ENCODE measurements around the gene ZBTB3. TPM values are rescaled to one million over a fixed set of nuclear protein-coding genes. Genes with fewer than 3 reads are reported as not detected.
A peak's percentile ranks its signal among the peaks of the same experiment; 100 is the strongest.
"Not testable (repeated sequence)": the region's sequence is repeated elsewhere in the genome, so short reads cannot be mapped to it uniquely, and the experiment has no call there.

The ZBTB3 gene
- total RNA-seq, 1 donor from 2014 or later = 16.1 TPM

DNA sequence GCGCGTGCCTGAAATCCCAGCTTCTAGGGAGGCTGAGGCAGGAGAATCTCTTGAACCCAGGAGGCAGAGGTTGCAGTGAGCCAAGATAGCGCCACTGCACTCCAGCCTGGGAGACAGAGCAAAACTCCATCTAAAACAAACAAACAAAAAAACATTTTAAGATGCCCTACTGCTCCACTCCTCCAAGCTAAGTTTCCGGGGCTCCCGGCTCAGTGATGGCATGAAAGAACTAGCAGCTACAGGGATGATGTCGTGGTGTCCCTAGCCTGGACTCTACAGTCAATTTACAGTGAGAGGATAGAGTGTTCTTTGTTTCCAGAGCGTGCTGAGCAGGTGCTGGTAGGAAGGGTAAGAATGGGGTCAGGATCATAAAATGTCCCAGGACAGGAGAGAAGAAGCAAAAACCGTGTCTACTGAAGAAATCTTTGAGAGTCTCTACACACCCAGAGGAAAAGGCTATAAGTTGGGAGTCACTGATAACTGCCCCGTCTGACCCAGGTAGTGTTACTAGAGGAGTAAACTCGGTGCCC lies 1.2 kb upstream of the ZBTB3 start:
- TF ChIP-seq, protein P1, sequence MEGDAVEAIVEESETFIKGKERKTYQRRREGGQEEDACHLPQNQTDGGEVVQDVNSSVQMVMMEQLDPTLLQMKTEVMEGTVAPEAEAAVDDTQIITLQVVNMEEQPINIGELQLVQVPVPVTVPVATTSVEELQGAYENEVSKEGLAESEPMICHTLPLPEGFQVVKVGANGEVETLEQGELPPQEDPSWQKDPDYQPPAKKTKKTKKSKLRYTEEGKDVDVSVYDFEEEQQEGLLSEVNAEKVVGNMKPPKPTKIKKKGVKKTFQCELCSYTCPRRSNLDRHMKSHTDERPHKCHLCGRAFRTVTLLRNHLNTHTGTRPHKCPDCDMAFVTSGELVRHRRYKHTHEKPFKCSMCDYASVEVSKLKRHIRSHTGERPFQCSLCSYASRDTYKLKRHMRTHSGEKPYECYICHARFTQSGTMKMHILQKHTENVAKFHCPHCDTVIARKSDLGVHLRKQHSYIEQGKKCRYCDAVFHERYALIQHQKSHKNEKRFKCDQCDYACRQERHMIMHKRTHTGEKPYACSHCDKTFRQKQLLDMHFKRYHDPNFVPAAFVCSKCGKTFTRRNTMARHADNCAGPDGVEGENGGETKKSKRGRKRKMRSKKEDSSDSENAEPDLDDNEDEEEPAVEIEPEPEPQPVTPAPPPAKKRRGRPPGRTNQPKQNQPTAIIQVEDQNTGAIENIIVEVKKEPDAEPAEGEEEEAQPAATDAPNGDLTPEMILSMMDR (conservative IDR thresholded peaks at IDR 0.05) = no peak
- Mint-ChIP-seq H3K27ac (ENCODE audit: unreplicated experiment) (peak overlapping the region; percentile 9), H3K9me3 (no peaks in the 10 kb centered on the region), H3K36me3 (ENCODE audit: low read depth) (no peaks in the 10 kb centered on the region), H3K4me3 (peak overlapping the region; percentile 74), H3K4me1 (peaks cover 28% of the 10 kb centered on the region), H3K27me3 (ENCODE audit: low read depth) (no peaks in the 10 kb centered on the region)
- DNase-seq (ENCODE audit: low read depth, low spot score) = no peak

DNA sequence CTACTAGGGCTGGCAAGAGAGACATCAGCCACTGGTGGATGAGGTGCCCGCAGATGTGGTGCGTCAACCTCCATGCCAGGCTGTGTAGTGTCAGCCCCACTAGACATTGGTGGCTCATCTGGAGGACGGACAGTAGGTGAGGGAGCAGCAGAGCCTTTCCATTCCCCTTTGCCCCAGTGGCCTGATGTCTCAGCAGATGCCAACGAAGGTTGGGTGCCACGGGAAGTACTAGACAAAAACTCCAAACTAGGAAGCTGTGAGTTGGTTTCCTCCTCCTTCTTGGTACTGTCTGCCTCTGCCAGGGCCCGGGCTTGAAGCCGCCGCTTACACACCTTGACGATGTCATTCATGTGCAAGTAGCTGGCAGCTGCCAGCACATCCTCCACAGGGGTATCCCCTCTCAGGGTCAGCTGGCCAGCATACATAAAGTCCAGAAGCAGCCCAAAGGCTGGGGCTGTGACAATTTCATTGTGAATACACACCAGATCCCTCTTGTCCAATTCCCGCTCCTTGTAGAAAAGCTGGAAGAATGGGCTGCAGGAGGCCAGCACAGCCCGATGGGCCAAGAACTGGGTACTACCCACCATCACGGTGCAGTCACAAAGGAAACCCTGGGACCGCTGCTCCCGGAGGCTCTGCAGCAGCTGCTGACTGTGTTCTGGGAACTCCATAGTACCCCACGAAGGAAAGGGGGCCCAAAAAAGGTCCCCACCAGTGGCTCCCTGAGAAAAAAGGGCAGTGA lies 795 bp downstream of the ZBTB3 start:
- H3K4me1 Mint-ChIP-seq = peaks cover 36% of the 10 kb centered on the region
- H3K9me3 Mint-ChIP-seq = no peaks in the 10 kb centered on the region
- no peak overlapping the region for H3K27ac Mint-ChIP-seq (ENCODE audit: unreplicated experiment)
- DNase-seq (ENCODE audit: low read depth, low spot score) = no peak
- H3K27me3 Mint-ChIP-seq (ENCODE audit: low read depth) = no peaks in the 10 kb centered on the region
- H3K4me3 Mint-ChIP-seq = peak overlapping the region; percentile 100
- H3K36me3 Mint-ChIP-seq (ENCODE audit: low read depth) = peaks cover 2% of the 10 kb centered on the region
- TF ChIP-seq, protein P1 (conservative IDR thresholded peaks at IDR 0.05) = no peak

DNA sequence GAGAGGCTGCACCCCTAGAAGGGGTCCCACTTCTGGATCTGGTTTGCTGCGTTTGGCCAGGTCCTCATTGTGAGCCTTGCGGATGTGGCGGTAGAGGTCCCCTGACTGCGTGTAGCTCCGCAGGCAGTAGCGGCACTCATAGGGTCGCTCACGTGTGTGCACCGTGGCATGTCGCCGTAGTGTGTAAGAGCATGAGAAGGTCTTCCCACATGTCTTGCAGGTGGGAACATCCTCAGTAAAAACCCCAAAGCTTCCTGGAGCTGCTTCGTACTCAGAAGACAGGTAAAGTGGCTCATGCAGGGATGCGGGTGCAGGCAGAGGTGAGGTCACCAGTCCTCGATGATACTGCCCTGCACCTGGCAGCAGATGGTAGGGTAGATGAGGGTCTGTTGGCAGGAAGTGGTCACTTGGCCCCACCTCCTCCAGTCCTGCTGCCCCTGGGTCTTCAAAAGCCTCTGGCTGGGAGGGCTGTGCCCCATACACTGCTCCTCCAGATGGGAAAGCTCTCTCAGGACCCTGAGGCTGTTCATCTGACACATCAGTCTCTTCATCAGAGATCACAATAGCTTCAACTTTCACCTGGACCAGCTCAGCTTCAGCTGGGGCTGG lies 1.7 kb downstream of the ZBTB3 start:
- H3K4me3 Mint-ChIP-seq = peak overlapping the region; percentile 44
- peaks cover 37% of the 10 kb centered on the region for H3K4me1 Mint-ChIP-seq
- H3K36me3 Mint-ChIP-seq (ENCODE audit: low read depth) = peaks cover 2% of the 10 kb centered on the region
- no peaks in the 10 kb centered on the region for H3K27me3 Mint-ChIP-seq (ENCODE audit: low read depth)
- DNase-seq (ENCODE audit: low read depth, low spot score) = no peak
- no peak overlapping the region for H3K27ac Mint-ChIP-seq (ENCODE audit: unreplicated experiment)
- TF ChIP-seq, protein P1 (conservative IDR thresholded peaks at IDR 0.05) = no peak
- no peaks in the 10 kb centered on the region for H3K9me3 Mint-ChIP-seq

DNA sequence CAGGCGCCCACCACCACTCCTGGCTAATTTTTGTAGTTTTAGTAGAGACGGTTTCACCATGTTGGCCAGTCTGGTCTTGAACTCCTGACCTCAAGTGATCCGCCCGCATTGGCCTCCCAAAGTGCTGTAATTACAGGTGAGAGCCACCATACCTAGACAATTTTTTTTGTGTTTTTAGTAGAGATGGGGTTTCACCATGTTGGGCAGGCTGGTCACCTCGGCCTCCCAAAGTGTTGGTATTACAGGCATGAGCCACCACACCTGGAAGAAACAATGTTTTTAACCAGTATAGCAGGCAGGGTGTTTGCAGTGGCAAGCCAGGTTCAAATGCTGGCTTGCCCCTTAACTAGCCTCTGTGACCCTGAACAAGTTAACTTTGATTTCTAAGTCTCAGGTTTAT lies 4.0 kb downstream of the ZBTB3 start:
- H3K27me3 Mint-ChIP-seq (ENCODE audit: low read depth); H3K9me3 Mint-ChIP-seq; H3K36me3 Mint-ChIP-seq (ENCODE audit: low read depth); DNase-seq (ENCODE audit: low read depth, low spot score); H3K4me3 Mint-ChIP-seq: not testable (repeated sequence)
- peak overlapping the region; percentile 43 for H3K27ac Mint-ChIP-seq (ENCODE audit: unreplicated experiment)
- H3K4me1 Mint-ChIP-seq = peaks cover 28% of the 10 kb centered on the region

DNA sequence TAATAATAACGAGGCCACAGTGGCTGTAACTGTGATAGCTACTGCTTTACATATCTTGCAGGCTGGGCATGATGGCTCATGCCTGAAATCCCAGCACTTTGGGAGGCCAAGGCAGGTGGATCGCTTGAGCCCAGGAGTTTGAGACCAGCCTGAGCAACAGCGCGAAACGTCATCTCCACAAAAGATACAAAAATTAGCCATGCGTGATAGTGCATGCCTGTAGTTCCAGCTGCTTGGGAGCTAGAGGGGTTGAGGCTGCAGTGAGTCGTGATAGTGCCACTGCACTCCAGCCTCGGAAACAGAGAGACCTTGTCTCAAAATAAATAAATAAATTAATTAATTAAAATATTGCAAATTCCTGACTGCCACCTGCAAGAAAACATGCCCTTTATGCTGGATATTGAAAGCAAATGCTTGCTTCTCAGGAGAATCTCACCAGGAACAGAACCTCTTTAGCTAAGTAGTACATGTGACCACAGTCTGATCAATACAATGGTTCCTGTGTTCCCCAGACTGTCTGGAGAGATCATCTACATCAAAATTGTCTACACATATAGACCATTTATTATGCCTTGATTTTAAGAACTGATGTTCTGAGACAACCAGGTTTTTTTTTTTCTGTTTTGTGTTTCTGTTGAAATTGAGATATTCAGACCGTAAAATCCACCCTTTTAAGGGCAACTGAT lies 6.3 kb downstream of the ZBTB3 start:
- Mint-ChIP-seq H3K27me3 (ENCODE audit: low read depth) (no peaks in the 10 kb centered on the region), H3K9me3 (no peaks in the 10 kb centered on the region), H3K27ac (ENCODE audit: unreplicated experiment) (no peak overlapping the region), H3K4me3 (peak overlapping the region; percentile 14), H3K4me1 (peaks cover 17% of the 10 kb centered on the region), H3K36me3 (ENCODE audit: low read depth) (peaks cover 2% of the 10 kb centered on the region)
- TF ChIP-seq, protein P1 (conservative IDR thresholded peaks at IDR 0.05) = no peak
- no peak for DNase-seq (ENCODE audit: low read depth, low spot score)
